Stimulated activated CD4-positive, alpha-beta T cell treated with anti-CD3 and anti-CD28 coated beads, Interleukin-4, amount 100 ng/mL, for 1 hour (primary cell): ENCODE data around the gene HDAC7.
"Not testable (repeated sequence)": the region's sequence is repeated elsewhere in the genome, so short reads cannot be mapped to it uniquely, and the experiment has no call there.

Experiments
- DNase-seq: peaks from one replicate; pipeline ENCODE4 v3.0.0-alpha.2; 2020

Gene HDAC7

GRCh38 chr12:47848853-47849252 lies 29.1 kb upstream of the HDAC7 start:
- no peak for DNase-seq

- no peak for DNase-seq
Observed at GRCh38 chr12:47846294-47846996, 26.7 kb upstream of the HDAC7 start.

GRCh38 chr12:47845081-47845480 lies 25.4 kb upstream of the HDAC7 start:
- DNase-seq, result no peak

GRCh38 chr12:47844264-47845019 lies 24.7 kb upstream of the HDAC7 start:
- no peak for DNase-seq

GRCh38 chr12:47843226-47843980 lies 23.7 kb upstream of the HDAC7 start:
- no peak for DNase-seq

GRCh38 chr12:47842543-47842942 lies 22.8 kb upstream of the HDAC7 start:
- not testable (repeated sequence) for DNase-seq

- no peak for DNase-seq
Observed at GRCh38 chr12:47841910-47842309, 22.2 kb upstream of the HDAC7 start.

GRCh38 chr12:47841501-47841900 lies 21.8 kb upstream of the HDAC7 start:
- no peak for DNase-seq

- DNase-seq, result no peak
Observed at GRCh38 chr12:47840571-47840970, 20.9 kb upstream of the HDAC7 start.

GRCh38 chr12:47839214-47839876 lies 19.6 kb upstream of the HDAC7 start:
- no peak for DNase-seq

- DNase-seq, result no peak
Observed at GRCh38 chr12:47838286-47838931, 18.7 kb upstream of the HDAC7 start.

- peak; percentile 70 for DNase-seq
Observed at GRCh38 chr12:47837190-47838171, 17.8 kb upstream of the HDAC7 start.

GRCh38 chr12:47835831-47836155 lies 16.1 kb upstream of the HDAC7 start:
- DNase-seq, result no peak

- DNase-seq, result no peak
Observed at GRCh38 chr12:47835006-47835830, 15.5 kb upstream of the HDAC7 start.

- DNase-seq, result no peak
Observed at GRCh38 chr12:47834199-47834903, 14.6 kb upstream of the HDAC7 start.

- DNase-seq, result no peak
Observed at GRCh38 chr12:47833591-47834012, 13.9 kb upstream of the HDAC7 start.

- DNase-seq, result peak; percentile 74
Observed at GRCh38 chr12:47832263-47832933, 12.7 kb upstream of the HDAC7 start.

- DNase-seq, result no peak
Observed at GRCh38 chr12:47829584-47829983, 9.9 kb upstream of the HDAC7 start.

GRCh38 chr12:47828976-47829482 lies 9.3 kb upstream of the HDAC7 start:
- DNase-seq, result no peak
